Heart left ventricle (tissue), 16 donors: ENCODE results near the gene CATSPERD. TPM values are rescaled to one million over a fixed set of nuclear protein-coding genes. Genes with fewer than 3 reads are reported as not detected.

Source experiments
- ATAC-seq, 4 donors: fragments of 200-7000 bp; cut with Tn5 transposase; one replicate each; pipeline ENCODE4 v1.9.1; 2020 to 2022; ENCODE audit warnings: moderate library complexity in 4 of 4, mild to moderate bottlenecking in 3 of 4, moderate number of reproducible peaks in 1 of 4
- DNase-seq, 5 donors: peaks; one replicate each; pipeline ENCODE4 v3.0.0-alpha.2; 2020
- H3K27ac ChIP-seq, 12 donors: fragments of 200-600 bp; sonication (generic) in 4 of 12; one replicate each; pipeline versions ENCODE4 v1.5.0 to v1.8.0; 2016 to 2022; ENCODE audit warnings: mild to moderate bottlenecking in 2 of 12
- H3K27me3 ChIP-seq, 9 donors: fragments of 200-600 bp; sonication (generic) in 2 of 9; one replicate each; pipeline versions ENCODE4 v1.5.1 to v1.8.0; 2016 to 2022; ENCODE audit warnings: mild to moderate bottlenecking in 3 of 9
- H3K36me3 ChIP-seq, 9 donors: fragments of 200-600 bp; sonication (generic) in 2 of 9; one replicate each; pipeline versions ENCODE4 v1.5.0 to v1.8.0; 2018 to 2022; ENCODE audit warnings: mild to moderate bottlenecking in 2 of 9
- H3K4me1 ChIP-seq, 12 donors: fragments of 200-600 bp; sonication (generic) in 4 of 12; one replicate each; pipeline versions ENCODE4 v1.5.0 to v1.8.0; 2016 to 2022; ENCODE audit warnings: mild to moderate bottlenecking in 3 of 12
- H3K4me3 ChIP-seq, 12 donors: fragments of 200-600 bp; sonication (generic) in 4 of 12; one replicate each; pipeline versions ENCODE4 v1.5.0 to v1.8.0; 2017 to 2022; ENCODE audit warnings: mild to moderate bottlenecking in 9 of 12, moderate library complexity in 4 of 12
- H3K9me3 ChIP-seq, 12 donors: fragments of 200-600 bp; sonication (generic) in 4 of 12; one replicate each; pipeline versions ENCODE4 v1.5.0 to v1.8.0; 2016 to 2022; ENCODE audit warnings: mild to moderate bottlenecking in 1 of 12
- POLR2A ChIP-seq, 2 donors: fragments of 450-650 bp; IDR thresholded peaks; one replicate each; pipeline ENCODE4 v1.6.1; 2017; ENCODE audit warnings: antibody characterized with exemption in 2 of 2, mild to moderate bottlenecking in 2 of 2, moderate library complexity in 2 of 2
- WGBS, 4 donors: extraction: QIAGEN DNeasy Blood & Tissue Kit in 2 of 4; methylation state at CpG; one replicate each; pipeline versions ENCODE4 v1.1.5 to v1.1.7; 2013 to 2018; 5-methylcytosine and 5-hydroxymethylcytosine counted together
- intact Hi-C, 10 donors: fragments of 100-400 bp; cut with DNase I; formaldehyde crosslinking; loops; one replicate each; pipeline versions ENCODE4 v1.11.1 to v1.14.2; 2022
- polyA plus RNA-seq, 2 donors: library from polyadenylated mRNA; stranded (reverse); fragments of 200-250 nt; gene quantifications; one replicate each; pipeline ENCODE4 v1.2.3, GENCODE V29; 2013
- total RNA-seq, 9 donors: library from RNA; depleted of rRNA in 2 of 9; stranded (reverse); fragments of >200 nt in 2 of 9; fragmentation: NEBNext Ultra II Directional in 3 of 9; extraction: Animal tissue kit (Norgen Biotek cat#: 25700) in 3 of 9; gene quantifications; one replicate each; pipeline versions ENCODE4 v1.1.0 to v1.2.4, GENCODE V29; 2016 to 2023
- TF ChIP-seq, protein P1 (sequence below), 12 donors: fragments of 200-600 bp; sonication (generic) in 4 of 12; IDR thresholded peaks; one replicate each; pipeline versions ENCODE4 v1.5.0 to v1.8.0; 2018 to 2022; ENCODE audit warnings: antibody characterized with exemption in 12 of 12, mild to moderate bottlenecking in 5 of 12
- donor health status: ischemic (EF 13 %, LVEDD 7.1; RV severe dilation, severe dysfunction).
- donor health status: healthy with polysubstance abuse.
- donor health status: DM: no; HTN: yes; CAD: no.
- donor health status: DM: no; HTN: no; CAD: no.
- donor health status: ischemic (EF 25% LVEDD 6.9; RV normal size, moderate dysfunction).
- donor health status: ischemic (EF 25% LVEDD 5.7; RV mildly dilated, moderate dysfunction).
- donor health status: healthy.
- donor health status: DM: yes; HTN: yes; CAD: no.
- donor health status: ischemic (EF 35%, LVEDD 5.7; RV mildly dilated, moderate dysfunction).
- donor health status: nonischemic (EF 11% LVEDD 7.7; RV severe dilation, severe dysfunction).
- donor health status: DM: yes; HTN: yes; CAD: no.
- donor health status: PGD.
- donor health status: ischemic (EF 29% LVEDD 5.4; RV normal size, mild dysfunction).
- donor health status: nonischemic (EF 23%, LVEDD 6.1; RV moderate dilation, normal function).

Gene CATSPERD
- total and polyA plus RNA-seq, 11 donors = not detected

DNA sequence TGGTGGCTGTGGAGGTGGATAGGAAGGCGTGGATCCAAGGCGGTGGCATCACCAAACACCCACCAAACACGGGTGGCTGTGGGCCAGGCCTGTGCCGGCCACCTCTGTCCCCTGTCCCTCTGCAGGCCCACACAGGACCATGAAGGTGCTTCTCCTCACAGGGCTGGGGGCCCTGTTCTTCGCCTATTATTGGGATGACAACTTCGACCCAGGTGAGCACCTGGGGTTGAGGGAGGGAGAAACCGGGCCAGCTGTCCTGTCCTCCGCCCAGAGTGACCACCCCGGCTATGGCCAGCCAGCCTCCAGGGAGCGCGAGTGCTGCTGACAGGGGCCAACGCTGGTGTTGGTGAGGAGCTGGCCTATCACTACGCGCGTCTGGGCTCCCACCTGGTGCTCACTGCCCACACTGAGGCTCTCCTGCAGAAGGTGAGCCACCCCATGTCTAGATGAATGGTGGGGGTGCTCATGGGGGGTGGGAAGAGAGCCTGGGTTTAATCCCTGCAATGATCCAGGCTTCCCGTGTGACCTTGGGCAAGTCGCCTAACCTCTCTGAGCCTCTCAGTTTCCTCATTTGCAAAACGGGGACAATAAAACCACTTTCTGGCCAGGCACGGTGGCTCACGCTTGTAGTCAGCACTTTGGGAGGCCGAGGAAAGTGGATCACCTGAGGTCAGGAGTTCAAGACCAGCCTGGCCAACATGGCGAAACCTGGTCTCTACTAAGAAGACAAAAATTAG lies 35.6 kb upstream of the CATSPERD start:
- H3K4me1 ChIP-seq = peaks cover 0 to 26% (median 13%) of the 10 kb centered on the region in 12 donors
- no peaks in the 10 kb centered on the region for H3K9me3 ChIP-seq
- DNase-seq = peak in 1 of 5 donors; percentile 18
- H3K36me3 ChIP-seq = no peaks in the 10 kb centered on the region
- no peak overlapping the region for H3K27ac ChIP-seq
- no peak for TF ChIP-seq POLR2A (IDR thresholded peaks at IDR 0.05)
- TF ChIP-seq, protein P1, sequence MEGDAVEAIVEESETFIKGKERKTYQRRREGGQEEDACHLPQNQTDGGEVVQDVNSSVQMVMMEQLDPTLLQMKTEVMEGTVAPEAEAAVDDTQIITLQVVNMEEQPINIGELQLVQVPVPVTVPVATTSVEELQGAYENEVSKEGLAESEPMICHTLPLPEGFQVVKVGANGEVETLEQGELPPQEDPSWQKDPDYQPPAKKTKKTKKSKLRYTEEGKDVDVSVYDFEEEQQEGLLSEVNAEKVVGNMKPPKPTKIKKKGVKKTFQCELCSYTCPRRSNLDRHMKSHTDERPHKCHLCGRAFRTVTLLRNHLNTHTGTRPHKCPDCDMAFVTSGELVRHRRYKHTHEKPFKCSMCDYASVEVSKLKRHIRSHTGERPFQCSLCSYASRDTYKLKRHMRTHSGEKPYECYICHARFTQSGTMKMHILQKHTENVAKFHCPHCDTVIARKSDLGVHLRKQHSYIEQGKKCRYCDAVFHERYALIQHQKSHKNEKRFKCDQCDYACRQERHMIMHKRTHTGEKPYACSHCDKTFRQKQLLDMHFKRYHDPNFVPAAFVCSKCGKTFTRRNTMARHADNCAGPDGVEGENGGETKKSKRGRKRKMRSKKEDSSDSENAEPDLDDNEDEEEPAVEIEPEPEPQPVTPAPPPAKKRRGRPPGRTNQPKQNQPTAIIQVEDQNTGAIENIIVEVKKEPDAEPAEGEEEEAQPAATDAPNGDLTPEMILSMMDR (IDR thresholded peaks at IDR 0.05) = no peak
- ATAC-seq = no peak
- H3K27me3 ChIP-seq = no peaks in the 10 kb centered on the region
- intact Hi-C loops = loop anchor here in 2 of 10 donors (5.0 to 10.0 kb wide), 4 partner anchors 63 to 1850 kb away; partner anchors contain the start of genes DPP9 (in 1 of the 2), DUS3L (in 1 of the 2), PNPLA6 (in 1 of the 2) and SAFB (in 1 of the 2)
- 79 to 94% (median 91%) methylated on average over 13 to 22 of the region's 22 CpGs for WGBS, 4 donors
- no peak overlapping the region for H3K4me3 ChIP-seq

DNA sequence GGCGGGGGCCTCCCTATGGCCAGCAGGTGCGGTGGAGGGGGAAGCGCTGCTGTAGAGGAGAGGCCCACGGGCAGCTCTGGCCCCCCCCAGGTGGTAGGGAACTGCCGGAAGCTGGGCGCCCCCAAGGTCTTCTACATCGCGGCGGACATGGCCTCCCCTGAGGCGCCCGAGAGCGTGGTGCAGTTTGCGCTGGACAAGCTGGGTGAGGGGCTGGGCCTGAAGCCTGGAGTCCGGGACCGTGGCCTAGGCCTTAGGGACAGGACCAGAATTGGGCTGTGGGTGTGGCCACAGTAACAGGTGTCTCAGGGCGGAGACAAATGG lies 34.2 kb upstream of the CATSPERD start:
- ATAC-seq (no peak), DNase-seq (peak in 1 of 5 donors; percentile 78)
- intact Hi-C loops = loop anchor here in 2 of 10 donors (10.0 kb wide), 2 partner anchors 109 to 1849 kb away; partner anchors contain the start of genes DUS3L (in 1 of the 2) and PNPLA6 (in 1 of the 2)
- Histone ChIP-seq H3K9me3 (no peaks in the 10 kb centered on the region), H3K27ac (peak overlapping the region in 11 of 12 donors; percentile 40 to 87 (median 79)), H3K4me3 (peak overlapping the region; percentile 40 to 83 (median 66)), H3K27me3 (no peaks in the 10 kb centered on the region), H3K4me1 (peaks cover 0 to 31% (median 12%) of the 10 kb centered on the region in 12 donors), H3K36me3 (no peaks in the 10 kb centered on the region)
- TF ChIP-seq, protein P1 (IDR thresholded peaks at IDR 0.05) = no peak
- no peak for TF ChIP-seq POLR2A (IDR thresholded peaks at IDR 0.05)
- WGBS, 4 donors = 35 to 47% (median 44%) methylated on average over 6 to 16 of the region's 16 CpGs

DNA sequence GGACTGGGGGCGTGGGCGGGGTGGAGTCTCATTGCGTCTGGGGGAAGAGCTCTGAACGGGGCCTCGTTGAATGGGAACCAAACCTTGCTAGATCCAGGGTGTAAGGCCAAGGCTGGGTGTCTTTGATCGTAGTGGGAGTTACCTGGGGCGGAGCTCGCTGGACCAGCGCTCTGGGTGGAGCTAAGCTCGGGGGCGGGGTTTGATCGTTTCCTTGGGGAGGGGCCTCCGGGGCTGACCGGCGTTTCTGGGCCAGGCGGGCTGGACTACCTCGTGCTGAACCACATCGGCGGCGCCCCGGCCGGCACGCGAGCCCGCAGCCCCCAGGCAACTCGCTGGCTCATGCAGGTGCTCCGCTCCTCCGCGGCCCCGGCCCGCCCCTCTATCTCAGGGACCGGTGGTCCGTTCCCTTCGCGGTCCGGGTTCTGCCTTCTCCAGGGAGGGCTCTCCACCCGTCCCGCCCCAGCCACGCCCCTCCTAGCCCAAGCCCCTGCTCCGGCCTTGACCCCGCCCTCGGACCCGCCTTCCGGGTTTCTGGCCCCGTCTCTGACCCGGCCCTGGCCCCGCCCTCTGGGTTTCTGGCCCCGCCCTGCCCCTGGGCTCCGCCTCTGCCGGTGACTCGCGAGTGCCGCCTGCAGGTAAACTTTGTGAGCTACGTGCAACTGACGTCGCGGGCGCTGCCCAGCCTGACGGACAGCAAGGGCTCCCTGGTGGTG lies 33.6 kb upstream of the CATSPERD start:
- peaks cover 0 to 4% (median 1%) of the 10 kb centered on the region in 9 donors for H3K36me3 ChIP-seq
- H3K4me3 ChIP-seq = peak overlapping the region; percentile 40 to 83 (median 66)
- TF ChIP-seq, protein P1 (IDR thresholded peaks at IDR 0.05) = peak; percentile 73 to 92 (median 82)
- TF ChIP-seq POLR2A (IDR thresholded peaks at IDR 0.05) = peak in 1 of 2 donors; percentile 36
- DNase-seq (peak; percentile 98 to 100 (median 99)), ATAC-seq (peak; percentile 68 to 85 (median 84))
- WGBS, 4 donors = 1 to 5% (median 2%) methylated on average over 13 to 59 of the region's 59 CpGs
- no peaks in the 10 kb centered on the region for H3K27me3 ChIP-seq
- intact Hi-C loops = loop anchor here in 2 of 10 donors (10.0 kb wide), 2 partner anchors 108 to 1848 kb away; partner anchors contain the start of genes DUS3L (in 1 of the 2) and PNPLA6 (in 1 of the 2)
- H3K9me3 ChIP-seq = no peaks in the 10 kb centered on the region
- H3K27ac ChIP-seq = peak overlapping the region in 11 of 12 donors; percentile 40 to 87 (median 79)
- peaks cover 1 to 36% (median 15%) of the 10 kb centered on the region in 12 donors for H3K4me1 ChIP-seq
